GM18502 (cell line): Measurements from ENCODE around the gene PNRC2.

Experiments used
- ATAC-seq: cut with Tn5 transposase; IDR thresholded peaks from one replicate; pipeline ENCODE4 v1.9.1; 2021; ENCODE audit warnings: mild to moderate bottlenecking; ENCODE audit not compliant: unreplicated experiment, poor library complexity

The PNRC2 gene

DNA sequence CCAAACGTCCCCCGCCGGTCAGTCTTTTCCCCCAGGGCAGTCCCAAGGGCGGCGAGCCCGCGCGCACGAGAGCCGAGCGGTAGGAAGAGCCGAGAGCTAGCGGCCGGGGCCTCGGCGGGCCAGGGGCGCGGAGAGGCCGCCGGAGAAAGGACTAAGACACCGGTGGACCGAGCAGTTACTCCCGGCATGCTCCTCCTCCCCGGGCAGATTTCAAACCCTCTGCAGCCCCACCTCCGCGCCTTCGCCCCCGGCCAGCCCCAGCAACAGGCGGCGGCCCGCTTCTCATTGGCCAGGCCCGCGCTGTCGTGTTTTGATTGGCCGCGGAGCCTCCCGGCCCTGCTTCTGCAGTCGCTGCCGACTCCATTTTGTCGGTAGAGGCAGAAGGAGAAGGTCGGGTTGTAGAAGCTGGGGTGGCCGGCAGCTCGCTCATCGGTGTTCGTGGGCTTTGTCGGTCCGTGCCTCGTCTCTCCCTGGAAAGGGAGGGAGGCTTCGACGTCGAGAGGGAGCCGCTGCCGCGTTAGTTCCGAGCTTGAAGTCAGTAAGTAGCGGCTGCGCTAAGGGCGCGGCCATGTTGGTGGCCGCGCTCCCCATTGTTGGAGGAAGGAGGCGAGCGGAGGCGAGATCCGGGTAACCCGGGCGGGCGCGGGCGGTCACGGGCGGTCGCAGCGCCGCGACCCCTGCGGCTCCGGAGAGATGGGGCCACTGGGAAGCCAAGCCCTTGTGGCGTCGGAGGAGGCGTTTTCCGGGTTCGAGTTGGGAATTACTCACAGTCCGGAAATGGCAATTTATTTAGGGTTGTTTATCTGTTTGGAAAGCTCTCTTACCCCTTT, at the start of gene PNRC2:
PNRC2 (plus strand) TSS at position 368 of the 830 bp plus-strand sequence. CDS start 1,630 bp downstream, outside the sequence.
- peak; percentile 75 for ATAC-seq

DNA sequence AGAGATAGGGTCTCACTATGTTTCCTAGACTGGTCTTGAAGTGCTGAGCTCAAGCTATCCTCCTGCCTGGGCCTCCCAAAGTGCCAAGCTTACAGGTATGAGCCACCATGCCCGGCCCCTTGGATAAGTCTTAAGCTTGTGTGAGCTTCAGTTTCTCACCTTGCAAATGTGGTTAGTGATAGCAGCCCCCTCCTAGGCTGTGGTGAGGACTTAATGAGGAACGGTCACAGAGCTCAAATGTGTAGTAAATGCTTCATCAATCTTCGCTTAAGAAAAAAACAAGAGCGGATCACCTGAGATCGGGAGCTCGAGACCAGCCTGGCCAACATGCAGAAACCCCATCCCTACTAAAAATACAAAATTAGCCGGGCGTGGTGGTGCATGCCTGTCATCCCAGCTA, 49.5 kb upstream of the PNRC2 start:
- ATAC-seq: no peak

- no peak for ATAC-seq
Measured at GRCh38 chr1:23910553-23911246, 48.9 kb upstream of the PNRC2 start.

GRCh38 chr1:23911921-23912320, 47.7 kb upstream of the PNRC2 start:
- no peak for ATAC-seq

DNA sequence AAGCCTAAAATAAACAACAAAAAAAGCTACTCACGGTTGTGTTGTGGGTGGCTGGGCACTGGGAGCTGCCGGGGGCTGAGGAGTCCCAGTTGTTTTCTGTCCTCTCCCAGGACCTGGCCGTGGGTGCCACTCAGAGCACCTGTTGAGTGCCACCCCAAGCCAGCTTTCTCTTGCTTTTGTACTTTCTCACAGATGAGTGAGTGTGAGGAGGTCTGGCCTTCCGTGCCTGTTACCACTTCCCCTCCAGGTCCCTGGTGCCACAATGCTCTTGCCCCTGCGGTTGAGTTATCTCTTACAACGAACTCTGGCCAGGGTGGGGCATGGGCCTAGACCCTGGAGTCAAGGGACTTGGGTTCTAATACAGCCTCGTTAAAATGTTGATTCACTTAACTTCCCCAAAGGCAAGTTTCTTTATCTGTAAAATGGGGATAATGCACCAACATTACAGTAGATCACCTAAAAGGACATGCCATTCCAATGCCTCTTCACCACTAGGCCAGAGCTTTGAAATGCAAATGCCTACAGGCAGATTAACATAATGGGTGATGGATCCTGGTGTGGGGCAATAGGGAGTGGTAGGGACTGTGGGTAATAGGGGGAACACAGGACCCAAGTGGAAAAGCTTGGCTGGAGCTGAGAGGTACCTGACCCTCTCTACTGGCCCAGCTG, 46.3 kb upstream of the PNRC2 start, which contains the start of gene CNR2:
CNR2 (minus strand) TSS at position 151 of the 669 bp plus-strand sequence. CDS start 37,745 bp downstream, outside the sequence.
- no peak for ATAC-seq

DNA sequence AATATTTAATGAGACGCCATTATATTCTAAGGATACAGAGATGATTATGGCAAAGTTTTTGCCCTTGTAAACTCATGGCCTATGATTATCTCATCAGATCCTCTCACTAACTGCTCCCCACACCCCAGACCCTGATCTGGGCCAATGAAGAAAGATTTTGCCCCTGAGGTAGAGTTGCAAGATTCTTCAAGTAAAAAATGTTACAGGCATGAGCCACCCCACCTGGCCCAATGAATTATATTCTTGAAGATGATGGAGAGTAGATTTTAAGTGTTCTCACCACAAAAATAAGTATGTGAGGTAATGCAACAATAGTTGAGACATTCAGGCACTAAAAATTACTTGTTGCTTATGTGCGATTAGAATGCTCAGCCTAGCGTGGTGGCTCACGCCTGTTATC, 44.7 kb upstream of the PNRC2 start:
- no peak for ATAC-seq

DNA sequence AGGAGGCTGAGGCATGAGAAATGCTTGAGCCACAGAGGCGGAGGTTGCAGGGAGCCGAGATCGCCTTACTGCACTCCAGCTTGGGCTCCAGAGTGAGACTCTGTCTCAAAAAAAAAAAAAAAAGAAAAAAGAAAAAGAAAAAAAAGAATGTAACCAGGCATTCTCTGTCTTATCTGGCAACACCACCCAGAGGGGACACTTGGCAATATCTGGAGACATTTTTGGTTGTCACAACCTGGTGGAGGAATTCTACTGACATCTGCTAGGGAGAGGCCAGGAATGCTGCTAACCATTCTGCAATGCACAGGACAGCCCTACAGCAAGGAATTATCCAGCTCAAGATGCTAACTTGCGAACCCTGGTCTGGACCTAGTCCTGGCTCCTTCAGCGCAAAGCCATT, 44.2 kb upstream of the PNRC2 start:
- no peak for ATAC-seq

DNA sequence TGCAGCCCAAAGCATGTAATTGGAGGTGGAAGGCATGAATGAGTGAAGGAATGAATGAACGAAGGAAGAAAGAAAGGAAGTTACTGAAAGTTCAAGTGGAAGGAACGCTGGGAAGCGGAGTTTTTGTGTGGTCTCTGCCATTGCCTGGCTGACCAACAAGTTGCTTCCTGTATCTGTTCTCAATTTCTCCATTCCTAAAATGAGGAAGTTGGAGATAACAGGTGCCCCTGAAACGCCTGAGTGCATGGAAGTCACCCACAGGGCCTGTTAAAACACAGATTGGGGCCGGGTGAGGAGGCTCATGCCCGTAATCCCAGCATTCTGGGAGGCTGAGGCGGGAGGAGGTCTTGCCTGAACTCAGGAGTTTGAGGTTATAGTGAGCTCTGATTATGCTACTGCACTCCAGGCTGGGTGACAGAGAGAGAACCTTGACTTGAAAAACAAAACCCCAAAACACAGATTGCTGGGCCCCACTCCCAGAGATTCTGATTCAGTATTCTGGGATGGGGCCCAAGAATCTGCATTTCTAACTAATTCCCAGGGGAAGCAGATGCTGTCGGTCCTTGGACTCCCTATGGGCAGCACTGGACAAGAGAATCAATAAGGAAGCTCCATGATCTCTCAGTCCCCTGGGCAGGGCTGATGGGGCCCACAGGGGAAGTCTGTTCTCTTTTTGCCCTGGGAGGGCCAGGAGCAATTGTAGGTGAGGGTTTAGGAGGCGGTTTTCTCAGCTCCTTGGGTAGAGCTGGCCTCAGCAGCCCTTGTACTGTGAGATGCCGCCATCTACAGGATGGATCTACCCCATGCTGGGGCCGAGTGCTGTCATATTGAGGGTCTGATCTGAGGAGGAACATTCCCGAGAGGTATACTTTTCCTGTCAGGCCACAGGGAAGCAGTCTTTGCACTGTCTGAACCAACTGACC, 43.2 kb upstream of the PNRC2 start:
- peak; percentile 65 for ATAC-seq

- ATAC-seq: no peak
Measured at GRCh38 chr1:23922321-23922943, 37.2 kb upstream of the PNRC2 start.

DNA sequence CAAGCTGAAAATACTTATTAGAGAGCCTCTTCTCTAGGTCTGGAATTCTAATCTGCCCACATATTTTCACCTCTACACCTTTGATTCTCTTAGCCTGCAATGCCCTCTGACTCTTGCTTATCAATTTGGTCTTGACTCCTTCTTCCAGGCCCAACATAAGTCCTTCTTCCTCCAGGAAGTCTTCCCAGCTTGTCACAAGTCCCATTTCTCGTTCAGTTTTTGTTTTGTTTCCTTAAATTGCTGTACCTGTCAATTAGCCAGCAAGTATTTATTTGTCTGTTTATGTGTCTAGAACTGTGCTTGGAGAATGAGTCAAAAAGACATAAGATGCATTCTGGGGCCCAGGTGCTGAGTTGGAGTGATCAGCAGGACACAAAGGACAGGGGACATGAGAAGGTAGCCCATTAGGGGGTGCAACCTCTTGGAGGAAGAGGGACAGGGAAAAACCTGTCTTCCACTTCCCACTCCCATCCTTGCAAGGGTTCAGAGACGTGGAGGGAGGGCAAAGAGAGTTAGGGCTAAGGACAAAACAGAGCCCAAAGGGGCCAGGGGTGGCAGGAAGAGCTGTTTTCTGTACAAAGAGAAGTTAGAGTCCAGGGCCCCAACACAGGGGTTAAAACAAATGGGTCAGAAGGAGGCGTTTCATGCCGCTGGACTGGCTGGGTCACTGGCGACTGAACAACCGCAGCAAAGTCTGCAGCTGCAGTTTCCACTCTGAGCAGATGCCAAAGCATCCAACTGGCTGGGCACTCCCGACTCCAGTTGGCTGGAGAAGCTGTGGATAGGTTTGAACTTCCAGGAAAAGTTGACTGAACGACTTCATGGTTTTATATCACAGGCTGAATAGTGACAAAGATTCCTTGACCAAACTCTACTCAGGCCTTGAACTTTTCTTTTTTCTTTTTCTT, 35.8 kb upstream of the PNRC2 start:
- ATAC-seq: no peak

DNA sequence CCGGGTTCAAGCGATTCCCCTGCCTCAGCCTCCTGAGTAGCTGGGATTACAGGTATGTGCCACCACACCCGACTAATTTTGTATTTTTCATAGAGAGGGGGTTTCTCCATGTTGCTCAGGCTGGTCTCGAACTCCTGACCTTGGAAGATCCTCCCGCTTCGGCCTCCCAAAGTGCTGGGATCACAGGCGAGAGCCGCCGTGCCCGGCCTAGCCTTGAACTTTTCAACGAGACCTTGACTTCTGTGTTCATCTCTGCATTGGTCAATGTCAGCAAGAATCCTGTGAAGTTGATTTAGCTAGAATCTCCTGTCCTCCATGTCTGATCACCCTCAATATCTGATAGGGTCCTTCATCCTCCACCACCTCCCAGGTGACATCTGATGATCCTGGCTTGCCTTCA, 35.0 kb upstream of the PNRC2 start:
- ATAC-seq: no peak

DNA sequence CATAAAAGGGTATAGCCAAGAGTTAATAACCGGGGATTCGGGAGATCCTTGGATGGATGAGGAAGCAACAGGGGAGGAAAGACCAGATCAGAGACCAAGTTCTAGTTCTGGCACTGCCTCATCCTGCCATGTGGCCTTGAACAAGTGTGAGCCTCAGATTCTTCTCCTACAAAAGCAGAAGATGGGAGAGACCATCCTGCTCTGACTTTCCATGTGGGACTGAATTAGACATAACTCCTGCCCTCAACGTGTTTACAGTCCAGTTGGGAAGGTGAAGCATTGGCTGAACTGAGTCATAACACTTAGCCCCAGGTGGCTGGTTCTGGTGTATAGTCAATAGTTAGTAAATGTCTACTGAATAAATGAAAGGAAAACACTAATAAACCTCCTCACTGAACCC, 34.3 kb upstream of the PNRC2 start:
- no peak for ATAC-seq

DNA sequence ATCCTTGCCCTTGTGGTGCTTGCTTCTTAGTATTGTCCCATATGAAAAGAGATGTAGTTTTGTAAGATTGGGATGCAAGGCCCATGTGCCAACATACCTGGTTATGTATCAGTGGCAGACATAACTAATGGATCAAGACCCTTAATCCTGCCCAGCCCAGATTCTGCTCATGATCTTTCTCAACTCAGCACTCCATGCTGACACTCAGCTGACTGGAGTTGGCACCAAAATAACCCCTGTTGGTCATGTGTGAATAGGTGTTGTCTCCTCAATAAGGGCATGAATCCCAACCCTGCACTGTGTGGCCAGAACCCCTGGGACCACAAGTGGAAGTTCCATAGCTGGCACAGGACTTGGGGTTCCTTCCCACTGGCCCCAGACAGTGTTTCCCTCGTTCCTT, 32.5 kb upstream of the PNRC2 start:
- no peak for ATAC-seq

GRCh38 chr1:23928789-23929188, 30.8 kb upstream of the PNRC2 start:
- ATAC-seq: no peak

GRCh38 chr1:23930270-23930669, 29.4 kb upstream of the PNRC2 start:
- no peak for ATAC-seq

DNA sequence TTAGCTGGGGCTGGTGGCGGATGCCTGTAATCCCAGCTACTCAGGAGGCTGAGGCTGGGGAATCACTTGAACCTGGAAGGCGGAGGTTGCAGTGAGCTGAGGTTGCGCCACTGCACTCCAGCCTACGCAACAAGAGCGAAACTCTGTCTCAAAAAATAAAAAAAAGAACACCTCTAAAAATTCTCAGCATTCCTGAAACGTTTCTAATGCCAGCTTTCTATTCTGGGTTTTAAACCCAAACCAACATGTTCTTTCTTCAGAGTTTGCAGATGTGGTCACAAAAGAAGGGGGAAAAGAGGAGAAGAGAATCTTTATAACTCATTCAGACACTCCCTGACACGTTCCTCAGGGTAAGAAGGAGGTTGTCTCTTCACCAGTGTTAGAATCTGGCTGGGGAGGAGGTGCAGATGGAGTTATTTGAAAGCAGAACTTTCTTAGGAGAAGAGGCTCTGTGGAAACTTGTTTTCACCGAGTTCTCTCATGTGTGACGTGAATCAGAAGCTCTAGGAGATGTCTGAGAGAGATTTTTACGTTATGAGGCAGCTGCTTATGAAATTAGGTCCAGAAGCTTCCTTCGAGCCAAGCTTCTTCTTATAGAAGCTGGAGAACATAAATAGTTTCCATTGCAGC, 28.7 kb upstream of the PNRC2 start:
- ATAC-seq: no peak

- ATAC-seq: no peak
Measured at GRCh38 chr1:23931491-23931880, 28.1 kb upstream of the PNRC2 start.

DNA sequence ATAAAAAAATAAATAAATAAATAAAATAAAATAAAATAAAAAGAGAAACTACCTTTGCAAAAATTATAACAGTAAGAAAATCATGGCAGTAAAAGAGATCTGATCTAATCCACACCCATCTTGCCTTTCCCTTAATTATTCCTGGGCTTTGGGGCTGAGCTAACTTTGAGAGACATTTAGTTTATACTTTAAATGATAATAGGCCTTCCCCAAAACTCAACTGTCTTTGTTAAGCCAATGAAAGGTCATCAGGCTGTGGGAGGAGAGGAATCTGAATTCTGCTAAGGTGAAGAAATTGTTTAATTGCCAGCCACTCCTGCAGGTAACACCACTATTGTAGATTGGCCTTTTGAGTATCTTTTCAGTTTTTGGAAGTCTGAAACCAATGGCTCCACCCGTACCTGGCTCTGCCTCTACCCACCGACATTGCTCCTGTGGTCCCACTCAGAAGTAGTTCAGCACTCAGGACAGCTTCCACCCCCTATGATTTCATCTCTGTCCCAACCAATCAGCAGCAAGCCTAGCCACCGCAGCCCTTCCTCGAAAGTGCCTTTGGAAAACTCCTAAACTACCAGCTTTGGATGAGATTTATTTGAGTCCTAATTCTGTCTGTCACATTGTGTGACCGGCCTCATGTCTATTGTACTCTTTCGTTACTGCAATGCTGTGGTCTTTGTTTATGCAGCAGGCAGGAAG, 23.0 kb upstream of the PNRC2 start:
- ATAC-seq: no peak
